Measurements from ENCODE around the gene CLVS2.

The CLVS2 gene

GRCh38 chr6:122995921-122996793 lies at the start of gene CLVS2:
Gene CLVS2 (plus strand): TSS chr6:122996235. CDS start chr6:122997778, 1,543 bp downstream.
- Histone ChIP-seq H3K4me3 (ENCODE audit: low read depth in 1 of 2, low read length in 2 of 2) (peak within 1 kb of the TSS in 1 of 2 donors; percentile 8), H3K36me3 (ENCODE audit: control insufficient read depth in 1 of 2, insufficient read depth in 2 of 2, low read length in 2 of 2) (no peaks in the 10 kb centered on the region), H3K4me1 (ENCODE audit: control insufficient read depth in 1 of 2, insufficient read depth in 2 of 2, low read length in 2 of 2) (no peaks in the 10 kb centered on the region), H3K27me3 (ENCODE audit: control insufficient read depth in 1 of 2, insufficient read depth in 2 of 2, low read length in 2 of 2) (peaks cover 27 to 48% of the 10 kb centered on the region in 2 donors), H3K9me3 (ENCODE audit: control insufficient read depth in 1 of 2, low read length in 2 of 2) (no peaks in the 10 kb centered on the region), H3K9ac (ENCODE audit: low read depth in 1 of 2, low read length in 2 of 2) (no peak within 1 kb of the TSS), H3K27ac (ENCODE audit: low read depth, low read length) (no peak within 1 kb of the TSS)

GRCh38 chr6:122947355-122947754 lies 48.7 kb upstream of the CLVS2 start:
- no peaks in the 10 kb centered on the region for H3K36me3 ChIP-seq (ENCODE audit: control insufficient read depth in 1 of 2, insufficient read depth in 2 of 2, low read length in 2 of 2)
- no peak overlapping the region for H3K9ac ChIP-seq (ENCODE audit: low read depth in 1 of 2, low read length in 2 of 2)
- H3K27me3 ChIP-seq (ENCODE audit: control insufficient read depth in 1 of 2, insufficient read depth in 2 of 2, low read length in 2 of 2) = no peaks in the 10 kb centered on the region
- H3K4me3 ChIP-seq (ENCODE audit: low read depth in 1 of 2, low read length in 2 of 2) = no peak overlapping the region
- no peaks in the 10 kb centered on the region for H3K9me3 ChIP-seq (ENCODE audit: control insufficient read depth in 1 of 2, low read length in 2 of 2)
- no peak overlapping the region for H3K27ac ChIP-seq (ENCODE audit: low read depth, low read length)
- no peaks in the 10 kb centered on the region for H3K4me1 ChIP-seq (ENCODE audit: control insufficient read depth in 1 of 2, insufficient read depth in 2 of 2, low read length in 2 of 2)

DNA sequence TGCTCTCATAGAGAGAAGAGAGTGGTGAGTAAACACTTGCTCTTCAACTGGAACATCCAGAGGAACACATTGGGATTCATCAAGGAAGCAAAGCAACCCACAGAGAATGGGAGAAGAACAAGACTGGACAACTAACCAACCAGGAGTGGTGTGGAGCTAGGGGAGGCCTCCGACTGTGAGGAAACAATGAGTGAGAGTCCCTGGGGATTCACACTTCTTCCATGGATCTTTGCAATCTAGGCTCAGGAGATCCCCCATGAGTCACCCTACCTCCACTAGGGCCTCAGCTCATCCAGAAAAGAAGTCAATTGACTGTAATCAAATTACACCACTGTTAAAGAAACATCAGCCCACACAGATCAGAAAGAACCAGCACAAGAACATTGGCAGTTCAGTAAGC lies 42.3 kb upstream of the CLVS2 start:
- no peaks in the 10 kb centered on the region for H3K27me3 ChIP-seq (ENCODE audit: control insufficient read depth in 1 of 2, insufficient read depth in 2 of 2, low read length in 2 of 2)
- H3K27ac ChIP-seq (ENCODE audit: low read depth, low read length) = no peak overlapping the region
- H3K4me1 ChIP-seq (ENCODE audit: control insufficient read depth in 1 of 2, insufficient read depth in 2 of 2, low read length in 2 of 2) = no peaks in the 10 kb centered on the region
- H3K9ac ChIP-seq (ENCODE audit: low read depth in 1 of 2, low read length in 2 of 2) = no peak overlapping the region
- no peak overlapping the region for H3K4me3 ChIP-seq (ENCODE audit: low read depth in 1 of 2, low read length in 2 of 2)
- peaks cover 0 to 5% of the 10 kb centered on the region in 2 donors for H3K9me3 ChIP-seq (ENCODE audit: control insufficient read depth in 1 of 2, low read length in 2 of 2)
- H3K36me3 ChIP-seq (ENCODE audit: control insufficient read depth in 1 of 2, insufficient read depth in 2 of 2, low read length in 2 of 2) = no peaks in the 10 kb centered on the region

DNA sequence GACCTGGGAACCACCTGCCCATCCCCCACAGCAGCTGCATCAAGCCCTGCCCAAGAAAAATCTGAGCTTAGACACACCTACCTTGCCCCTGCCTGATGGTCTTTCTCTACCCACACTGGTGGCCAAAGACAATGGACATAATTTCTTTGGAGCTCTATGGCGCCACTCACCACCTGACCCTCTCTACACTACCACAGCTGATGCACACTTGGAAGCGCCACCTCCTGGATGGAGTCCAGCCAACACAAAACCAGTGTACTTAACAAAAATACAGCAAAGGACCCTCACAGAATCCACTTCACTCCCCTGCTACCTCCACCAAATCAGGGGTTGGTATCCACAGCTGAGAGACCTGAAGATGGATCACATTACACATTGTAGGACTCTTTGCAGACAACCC lies 39.7 kb upstream of the CLVS2 start:
- no peak overlapping the region for H3K27ac ChIP-seq (ENCODE audit: low read depth, low read length)
- no peaks in the 10 kb centered on the region for H3K4me1 ChIP-seq (ENCODE audit: control insufficient read depth in 1 of 2, insufficient read depth in 2 of 2, low read length in 2 of 2)
- no peaks in the 10 kb centered on the region for H3K27me3 ChIP-seq (ENCODE audit: control insufficient read depth in 1 of 2, insufficient read depth in 2 of 2, low read length in 2 of 2)
- H3K36me3 ChIP-seq (ENCODE audit: control insufficient read depth in 1 of 2, insufficient read depth in 2 of 2, low read length in 2 of 2) = no peaks in the 10 kb centered on the region
- H3K9ac ChIP-seq (ENCODE audit: low read depth in 1 of 2, low read length in 2 of 2) = no peak overlapping the region
- peaks cover 0 to 5% of the 10 kb centered on the region in 2 donors for H3K9me3 ChIP-seq (ENCODE audit: control insufficient read depth in 1 of 2, low read length in 2 of 2)
- H3K4me3 ChIP-seq (ENCODE audit: low read depth in 1 of 2, low read length in 2 of 2) = no peak overlapping the region

GRCh38 chr6:122962000-122962624 lies 33.9 kb upstream of the CLVS2 start:
- no peaks in the 10 kb centered on the region for H3K36me3 ChIP-seq (ENCODE audit: control insufficient read depth in 1 of 2, insufficient read depth in 2 of 2, low read length in 2 of 2)
- no peak overlapping the region for H3K27ac ChIP-seq (ENCODE audit: low read depth, low read length)
- no peak overlapping the region for H3K9ac ChIP-seq (ENCODE audit: low read depth in 1 of 2, low read length in 2 of 2)
- peaks cover 0 to 7% of the 10 kb centered on the region in 2 donors for H3K9me3 ChIP-seq (ENCODE audit: control insufficient read depth in 1 of 2, low read length in 2 of 2)
- H3K27me3 ChIP-seq (ENCODE audit: control insufficient read depth in 1 of 2, insufficient read depth in 2 of 2, low read length in 2 of 2) = no peaks in the 10 kb centered on the region
- H3K4me1 ChIP-seq (ENCODE audit: control insufficient read depth in 1 of 2, insufficient read depth in 2 of 2, low read length in 2 of 2) = no peaks in the 10 kb centered on the region
- H3K4me3 ChIP-seq (ENCODE audit: low read depth in 1 of 2, low read length in 2 of 2) = no peak overlapping the region

DNA sequence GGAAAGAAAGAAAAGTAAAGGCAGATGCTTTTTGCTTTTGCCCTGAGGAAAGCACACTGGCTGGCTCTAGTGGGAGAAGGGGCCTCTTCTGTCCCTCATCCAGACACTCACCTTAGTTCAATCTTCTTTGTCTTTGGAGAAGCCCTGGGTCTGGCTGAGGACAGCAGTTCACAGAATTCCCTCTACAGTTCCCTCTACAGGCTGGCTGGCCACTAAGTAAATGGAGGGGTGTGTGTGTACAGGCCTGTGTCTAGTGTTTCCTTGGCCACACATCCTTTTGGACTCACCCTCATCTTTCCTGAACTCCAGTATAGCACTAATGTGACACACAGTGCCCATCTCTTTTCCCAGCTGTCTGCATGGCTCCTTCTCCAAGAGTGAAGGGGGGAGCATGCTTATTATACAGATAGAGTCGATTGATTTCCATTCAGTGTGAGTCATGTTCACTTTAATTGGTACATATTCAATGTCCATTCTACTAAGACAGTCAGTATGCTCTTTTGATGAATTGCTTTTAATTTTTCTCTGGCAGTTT lies 26.0 kb upstream of the CLVS2 start:
- no peaks in the 10 kb centered on the region for H3K4me1 ChIP-seq (ENCODE audit: control insufficient read depth in 1 of 2, insufficient read depth in 2 of 2, low read length in 2 of 2)
- H3K27me3 ChIP-seq (ENCODE audit: control insufficient read depth in 1 of 2, insufficient read depth in 2 of 2, low read length in 2 of 2) = no peaks in the 10 kb centered on the region
- H3K9me3 ChIP-seq (ENCODE audit: control insufficient read depth in 1 of 2, low read length in 2 of 2) = no peaks in the 10 kb centered on the region
- no peaks in the 10 kb centered on the region for H3K36me3 ChIP-seq (ENCODE audit: control insufficient read depth in 1 of 2, insufficient read depth in 2 of 2, low read length in 2 of 2)
- no peak overlapping the region for H3K9ac ChIP-seq (ENCODE audit: low read depth in 1 of 2, low read length in 2 of 2)
- no peak overlapping the region for H3K27ac ChIP-seq (ENCODE audit: low read depth, low read length)
- H3K4me3 ChIP-seq (ENCODE audit: low read depth in 1 of 2, low read length in 2 of 2) = no peak overlapping the region

DNA sequence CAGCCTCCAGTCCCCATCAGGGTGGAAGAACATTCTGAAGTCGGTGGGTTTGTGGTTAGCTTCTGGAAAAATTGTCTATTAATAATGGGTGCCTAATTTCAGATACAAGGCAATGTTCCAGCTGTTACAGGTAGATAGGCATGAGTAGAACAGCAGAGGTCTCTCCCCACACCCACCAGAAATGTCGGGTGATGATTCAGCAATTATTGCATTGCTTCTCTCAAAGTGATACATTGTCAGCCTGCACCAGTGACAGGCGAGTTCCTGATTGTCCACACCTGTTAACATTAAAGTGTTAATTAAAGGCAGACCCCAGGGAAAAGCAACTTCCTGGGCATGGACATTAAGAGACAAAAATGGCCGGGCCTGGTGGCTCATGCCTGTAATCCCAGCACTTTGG lies 18.9 kb upstream of the CLVS2 start:
- no peak overlapping the region for H3K4me3 ChIP-seq (ENCODE audit: low read depth in 1 of 2, low read length in 2 of 2)
- no peaks in the 10 kb centered on the region for H3K27me3 ChIP-seq (ENCODE audit: control insufficient read depth in 1 of 2, insufficient read depth in 2 of 2, low read length in 2 of 2)
- no peaks in the 10 kb centered on the region for H3K4me1 ChIP-seq (ENCODE audit: control insufficient read depth in 1 of 2, insufficient read depth in 2 of 2, low read length in 2 of 2)
- H3K36me3 ChIP-seq (ENCODE audit: control insufficient read depth in 1 of 2, insufficient read depth in 2 of 2, low read length in 2 of 2) = no peaks in the 10 kb centered on the region
- no peak overlapping the region for H3K27ac ChIP-seq (ENCODE audit: low read depth, low read length)
- H3K9me3 ChIP-seq (ENCODE audit: control insufficient read depth in 1 of 2, low read length in 2 of 2) = no peaks in the 10 kb centered on the region
- no peak overlapping the region for H3K9ac ChIP-seq (ENCODE audit: low read depth in 1 of 2, low read length in 2 of 2)

- H3K9ac ChIP-seq (ENCODE audit: low read depth in 1 of 2, low read length in 2 of 2) = no peak overlapping the region
- no peaks in the 10 kb centered on the region for H3K36me3 ChIP-seq (ENCODE audit: control insufficient read depth in 1 of 2, insufficient read depth in 2 of 2, low read length in 2 of 2)
- H3K4me3 ChIP-seq (ENCODE audit: low read depth in 1 of 2, low read length in 2 of 2) = no peak overlapping the region
- no peaks in the 10 kb centered on the region for H3K27me3 ChIP-seq (ENCODE audit: control insufficient read depth in 1 of 2, insufficient read depth in 2 of 2, low read length in 2 of 2)
- H3K27ac ChIP-seq (ENCODE audit: low read depth, low read length) = no peak overlapping the region
- H3K4me1 ChIP-seq (ENCODE audit: control insufficient read depth in 1 of 2, insufficient read depth in 2 of 2, low read length in 2 of 2) = no peaks in the 10 kb centered on the region
- no peaks in the 10 kb centered on the region for H3K9me3 ChIP-seq (ENCODE audit: control insufficient read depth in 1 of 2, low read length in 2 of 2)
These were observed 11.6 kb upstream of the CLVS2 start for GRCh38 chr6:122984393-122984792.

DNA sequence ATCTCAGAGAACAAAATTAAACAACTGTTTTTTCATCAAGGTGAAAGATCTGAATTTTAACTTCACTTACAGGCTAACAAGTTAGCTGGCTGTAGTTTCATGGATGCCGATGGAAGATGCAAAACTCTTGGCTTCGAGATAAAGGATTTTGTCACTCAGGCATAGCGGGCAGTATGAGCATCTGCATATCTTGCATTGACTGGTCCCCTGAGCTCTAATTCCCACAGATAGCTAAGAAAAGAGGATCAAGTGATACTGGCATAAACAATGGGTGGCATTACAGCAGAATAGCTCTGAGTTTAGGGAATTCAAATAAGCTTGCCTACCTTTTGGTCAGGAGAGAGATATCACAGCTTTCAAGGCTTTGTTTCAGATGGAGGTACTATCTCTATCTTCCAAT lies 1.8 kb upstream of the CLVS2 start:
- Histone ChIP-seq H3K9ac (ENCODE audit: low read depth in 1 of 2, low read length in 2 of 2) (no peak overlapping the region), H3K4me3 (ENCODE audit: low read depth in 1 of 2, low read length in 2 of 2) (no peak overlapping the region), H3K36me3 (ENCODE audit: control insufficient read depth in 1 of 2, insufficient read depth in 2 of 2, low read length in 2 of 2) (no peaks in the 10 kb centered on the region), H3K27me3 (ENCODE audit: control insufficient read depth in 1 of 2, insufficient read depth in 2 of 2, low read length in 2 of 2) (peaks cover 27 to 44% of the 10 kb centered on the region in 2 donors), H3K4me1 (ENCODE audit: control insufficient read depth in 1 of 2, insufficient read depth in 2 of 2, low read length in 2 of 2) (no peaks in the 10 kb centered on the region), H3K9me3 (ENCODE audit: control insufficient read depth in 1 of 2, low read length in 2 of 2) (no peaks in the 10 kb centered on the region), H3K27ac (ENCODE audit: low read depth, low read length) (no peak overlapping the region)

DNA sequence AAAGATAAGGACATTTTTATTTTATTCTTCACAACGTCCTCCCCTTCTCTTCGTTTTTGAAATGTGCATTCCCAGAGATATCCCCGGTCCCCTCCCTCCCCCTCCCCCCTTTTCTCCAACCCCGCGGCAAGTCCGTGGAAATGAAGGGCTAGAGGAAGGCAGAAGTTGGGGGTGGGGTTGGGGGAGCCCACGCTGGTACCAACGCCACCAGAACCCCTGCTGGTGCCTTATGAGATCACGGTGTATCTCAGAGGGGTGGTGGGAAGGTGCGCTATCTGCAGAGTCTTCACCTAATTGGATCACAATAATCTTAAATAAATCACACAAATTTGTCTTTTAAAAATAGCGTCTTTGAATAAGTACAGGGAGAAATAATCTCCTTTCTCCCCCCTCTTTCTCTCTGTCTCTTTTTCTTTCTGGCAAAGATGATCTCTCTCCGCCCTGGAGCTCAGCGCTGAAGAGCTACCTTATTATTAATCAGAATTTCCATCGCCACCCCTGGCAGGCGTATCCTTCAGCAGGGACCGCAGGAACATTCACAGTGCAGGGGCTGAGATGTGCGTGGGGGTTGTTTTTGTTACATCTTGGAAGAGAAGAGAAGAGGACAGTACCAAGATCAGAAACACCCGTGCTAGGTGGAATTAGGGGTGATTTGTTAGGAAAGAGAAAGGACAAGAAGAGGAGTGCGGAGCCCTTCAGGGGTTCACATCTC lies 915 bp downstream of the CLVS2 start:
- H3K36me3 ChIP-seq (ENCODE audit: control insufficient read depth in 1 of 2, insufficient read depth in 2 of 2, low read length in 2 of 2) = no peaks in the 10 kb centered on the region
- peaks cover 27 to 48% of the 10 kb centered on the region in 2 donors for H3K27me3 ChIP-seq (ENCODE audit: control insufficient read depth in 1 of 2, insufficient read depth in 2 of 2, low read length in 2 of 2)
- no peak overlapping the region for H3K4me3 ChIP-seq (ENCODE audit: low read depth in 1 of 2, low read length in 2 of 2)
- H3K9me3 ChIP-seq (ENCODE audit: control insufficient read depth in 1 of 2, low read length in 2 of 2) = no peaks in the 10 kb centered on the region
- H3K9ac ChIP-seq (ENCODE audit: low read depth in 1 of 2, low read length in 2 of 2) = no peak overlapping the region
- no peak overlapping the region for H3K27ac ChIP-seq (ENCODE audit: low read depth, low read length)
- no peaks in the 10 kb centered on the region for H3K4me1 ChIP-seq (ENCODE audit: control insufficient read depth in 1 of 2, insufficient read depth in 2 of 2, low read length in 2 of 2)

All from duodenal mucosa (tissue), 2 donors.